GM12801 (cell line): ENCODE data around the gene HMCN1.

Experiments used
- CTCF ChIP-seq: IDR thresholded peaks from one replicate; pipeline ENCODE4 v1.5.1; 2011; ENCODE audit warnings: control low read depth; ENCODE audit not compliant: insufficient read length; ENCODE audit errors: extremely low read depth

HMCN1 gene

GRCh38 chr1:185789501-185790193, 55.5 kb downstream of the HMCN1 start:
- TF ChIP-seq CTCF = no peak

- no peak for TF ChIP-seq CTCF
Observed at GRCh38 chr1:185790194-185790735, 56.1 kb downstream of the HMCN1 start.

- TF ChIP-seq CTCF = no peak
Observed at GRCh38 chr1:185792040-185792439, 57.8 kb downstream of the HMCN1 start.

GRCh38 chr1:185795181-185795580, 61.0 kb downstream of the HMCN1 start:
- no peak for TF ChIP-seq CTCF

GRCh38 chr1:185798505-185798904, 64.3 kb downstream of the HMCN1 start:
- no peak for TF ChIP-seq CTCF

GRCh38 chr1:185803241-185803640, 69.0 kb downstream of the HMCN1 start:
- TF ChIP-seq CTCF = no peak

- no peak for TF ChIP-seq CTCF
Observed at GRCh38 chr1:185804206-185804605, 70.0 kb downstream of the HMCN1 start.
